IMR-90 (cell line): ENCODE data around the gene SPANXN3. TPM values are rescaled to one million over a fixed set of nuclear protein-coding genes. Genes with fewer than 3 reads are reported as not detected.

Experiments used
- ATAC-seq: fragments of 200-7000 bp; cut with Tn5 transposase; 2 replicates; pipeline ENCODE4 v1.9.1; 2020; ENCODE audit warnings: low read depth, mild to moderate bottlenecking, moderate library complexity
- BruUV-seq: library from RNA; stranded (reverse); fragments of 400-500 nt; replicated peaks from 2 replicates; lab custom pipeline; 2021; lab: Mats Ljungman, UMichigan
- CTCF ChIA-PET: fragments of 300-600 bp; formaldehyde crosslinking; extraction: SDS; loops from one replicate; lab custom pipeline; 2021; ENCODE audit warnings: antibody characterized with exemption; lab: Yijun Ruan, JAX
- POLR2A ChIA-PET: fragments of 300-600 bp; sonication (Branson Sonifier 250); formaldehyde crosslinking; loops from one replicate; lab custom pipeline; 2022; ENCODE audit warnings: antibody characterized with exemption; ENCODE audit not compliant: unreplicated experiment; lab: Charles Lee
- DNase-seq: peaks from one replicate; pipeline ENCODE4 v3.0.0; 2013
- H2AFZ ChIP-seq: replicated peaks from 2 replicates; pipeline ENCODE3; 2013; ENCODE audit warnings: low read length, mild to moderate bottlenecking; ENCODE audit not compliant: poor library complexity
- H2AK5ac ChIP-seq: 2 replicates; pipeline ENCODE4 v1.6.1; 2013; ENCODE audit warnings: low read depth, low read length, inconsistent platforms
- H2AK9ac ChIP-seq: replicated peaks from 2 replicates; pipeline ENCODE3; 2013; ENCODE audit warnings: mild to moderate bottlenecking, low read depth, low read length, moderate library complexity; ENCODE audit not compliant: poor library complexity
- H2BK120ac ChIP-seq: 2 replicates; pipeline ENCODE4 v1.6.1; 2013; ENCODE audit warnings: low read depth, low read length, inconsistent platforms
- H2BK15ac ChIP-seq: 3 replicates; pipeline ENCODE4 v1.6.1; 2013; ENCODE audit warnings: low read depth, low read length, inconsistent platforms
- H2BK20ac ChIP-seq: 2 replicates; pipeline ENCODE4 v1.6.1; 2013; ENCODE audit warnings: low read depth, mild to moderate bottlenecking, inconsistent platforms, low read length, moderate library complexity
- H2BK5ac ChIP-seq: 2 replicates; pipeline ENCODE4 v1.6.1; 2013; ENCODE audit warnings: mild to moderate bottlenecking, low read depth, low read length, inconsistent platforms; ENCODE audit not compliant: poor library complexity, severe bottlenecking
- H3K14ac ChIP-seq: replicated peaks from 2 replicates; pipeline ENCODE4 v1.6.1; 2013; ENCODE audit warnings: low read depth, low read length, inconsistent platforms
- H3K18ac ChIP-seq: 2 replicates; pipeline ENCODE4 v1.6.1; 2013; ENCODE audit warnings: low read depth, low read length, control low read depth
- H3K23ac ChIP-seq: 2 replicates; pipeline ENCODE4 v1.6.1; 2013; ENCODE audit warnings: low read depth, low read length, inconsistent platforms
- H3K27ac ChIP-seq: 2 replicates; pipeline ENCODE4 v1.5.1; 2013; ENCODE audit warnings: mild to moderate bottlenecking, control low read depth, low read length; ENCODE audit not compliant: insufficient read depth
- H3K27me3 ChIP-seq: 2 replicates; pipeline ENCODE4 v1.6.1; 2013; ENCODE audit warnings: low read length; ENCODE audit not compliant: control insufficient read depth, insufficient read depth
- H3K36me3 ChIP-seq: 2 replicates; pipeline ENCODE4 v1.6.1; 2013; ENCODE audit warnings: low read length, mixed read lengths; ENCODE audit not compliant: control insufficient read depth, insufficient read depth
- H3K4ac ChIP-seq: 2 replicates; pipeline ENCODE4 v1.6.1; 2013; ENCODE audit warnings: low read depth, low read length, inconsistent platforms
- H3K4me1 ChIP-seq: 2 replicates; pipeline ENCODE4 v1.6.1; 2013; ENCODE audit warnings: low read length, mixed read lengths; ENCODE audit not compliant: control insufficient read depth, insufficient read depth
- H3K4me2 ChIP-seq: 2 replicates; pipeline ENCODE4 v1.6.1; 2013; ENCODE audit warnings: low read depth, mild to moderate bottlenecking, control low read depth, low read length, moderate library complexity
- H3K4me3 ChIP-seq: 2 replicates; pipeline ENCODE4 v1.5.1; 2013; ENCODE audit warnings: low read depth, mild to moderate bottlenecking, control low read depth, low read length, moderate library complexity; ENCODE audit not compliant: insufficient read depth
- H3K56ac ChIP-seq: 2 replicates; pipeline ENCODE4 v1.6.1; 2013; ENCODE audit warnings: low read length, inconsistent platforms; ENCODE audit not compliant: insufficient read depth; ENCODE audit errors: extremely low read depth
- H3K79me1 ChIP-seq, 2 experiments: 2 replicates each; pipeline ENCODE4 v1.6.1; 2013; ENCODE audit warnings: low read length in 2 of 2, inconsistent platforms in 1 of 2, low read depth in 1 of 2
- H3K9ac ChIP-seq: 2 replicates; pipeline ENCODE4 v1.6.1; 2013; ENCODE audit warnings: low read depth, low read length, control low read depth
- H3K9me1 ChIP-seq: 2 replicates; pipeline ENCODE4 v1.6.1; 2013; ENCODE audit warnings: low read length, inconsistent platforms; ENCODE audit not compliant: insufficient read depth
- H3K9me3 ChIP-seq: 2 replicates; pipeline ENCODE4 v1.6.1; 2013; ENCODE audit warnings: low read length; ENCODE audit not compliant: control insufficient read depth, insufficient read depth
- H4K20me1 ChIP-seq: 2 replicates; pipeline ENCODE4 v1.6.1; 2013; ENCODE audit warnings: low read length, inconsistent platforms; ENCODE audit not compliant: insufficient read depth
- H4K5ac ChIP-seq: 2 replicates; pipeline ENCODE4 v1.6.1; 2013; ENCODE audit warnings: mild to moderate bottlenecking, low read depth, low read length, control low read depth
- H4K8ac ChIP-seq, 2 experiments: 2 replicates each; pipeline ENCODE4 v1.6.1; 2013; ENCODE audit warnings: low read depth in 2 of 2, low read length in 2 of 2, control low read depth in 1 of 2, inconsistent platforms in 1 of 2
- H4K91ac ChIP-seq: 2 replicates; pipeline ENCODE4 v1.6.1; 2013; ENCODE audit warnings: low read depth, low read length, inconsistent platforms; ENCODE audit not compliant: insufficient read depth
- ELK1 ChIP-seq: fragments of 150-350 bp; IDR thresholded peaks from 2 replicates; pipeline ENCODE4 v1.6.1; 2016; ENCODE audit warnings: low read depth, mild to moderate bottlenecking, low read length, moderate library complexity, borderline replicate concordance
- WGBS, 2 experiments: methylation state at CpG; one replicate each; pipeline versions ENCODE4 v1.1.5 to v1.1.7; 2013; ENCODE audit warnings: missing lambda C conversion rate in 2 of 2; ENCODE audit not compliant: insufficient read length in 1 of 2; ENCODE audit errors: extremely low coverage in 2 of 2; 5-methylcytosine and 5-hydroxymethylcytosine counted together
- dilution Hi-C: fragments of 300-500 bp; cut with HindIII; formaldehyde crosslinking; loops from one replicate; pipeline ENCODE4 v1.14.3; 2018; ENCODE audit warnings: low sequenced_read_pairs; ENCODE audit not compliant: unreplicated experiment
- in situ Hi-C: fragments of 300-500 bp; cut with MboI; formaldehyde crosslinking; loops from 3 replicates; pipeline ENCODE4 v1.14.3; 2019; ENCODE audit warnings: low sequenced_read_pairs, inconsistent platforms, mixed read lengths
- intact Hi-C: fragments of 100-400 bp; cut with micrococcal nuclease; formaldehyde crosslinking; loops from 2 replicates; pipeline ENCODE4 v1.10.0; 2022
- polyA plus RNA-seq, 3 experiments: library from polyadenylated mRNA; depleted of rRNA; stranded (reverse); fragments of >200 nt; gene quantifications; 2 replicates each; pipeline ENCODE4 v1.2.3, GENCODE V29; 2012; ENCODE audit warnings: low replicate concordance in 1 of 3
- total RNA-seq: library from RNA; depleted of rRNA; stranded (reverse); fragments of >200 nt; gene quantifications from 2 replicates; pipeline ENCODE4 v1.2.3, GENCODE V29; 2012

The SPANXN3 gene
- total and polyA plus RNA-seq, 2 of the 4 experiments (the other 2 are of a cell fraction), result not detected

DNA sequence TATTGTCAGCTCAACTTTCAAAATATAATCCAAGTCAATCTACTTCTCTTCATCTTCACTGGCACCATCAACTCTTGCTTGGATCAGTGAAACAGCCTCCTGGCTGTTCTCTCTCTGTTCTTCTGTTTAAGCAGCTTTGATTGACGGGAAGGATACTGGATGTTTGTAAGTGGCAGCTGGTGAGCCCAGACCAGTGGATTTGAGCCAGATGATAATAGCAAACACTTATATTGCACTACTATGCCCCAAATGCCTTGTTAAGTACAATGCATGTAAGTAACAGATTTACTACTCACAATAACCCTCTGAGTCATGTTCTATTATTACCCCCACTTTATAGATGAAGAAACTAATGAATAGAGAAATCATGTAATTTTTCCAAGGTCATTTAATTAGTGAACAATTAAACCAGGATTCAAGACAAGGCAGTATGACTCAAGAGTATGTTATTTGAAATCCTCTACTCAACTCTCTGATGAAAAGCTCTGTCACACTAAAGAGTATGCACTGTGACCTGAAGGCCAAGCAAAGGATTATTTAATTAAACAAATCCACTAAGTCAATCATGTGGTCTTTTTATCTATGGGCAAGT, 44.8 kb downstream of the SPANXN3 start:
- WGBS, 2 experiments, result no CpG with 5 or more reads among the region's 1 CpG
- no peak for ATAC-seq
- Histone ChIP-seq H3K9ac (no peak overlapping the region), H3K27me3 (no peaks in the 10 kb centered on the region), H2BK20ac (no peak overlapping the region), H3K4me2 (no peak overlapping the region), H2BK15ac (no peak overlapping the region), H4K20me1 (no peaks in the 10 kb centered on the region), H3K4me1 (no peaks in the 10 kb centered on the region), H2AK5ac (no peak overlapping the region), H3K79me1 (no peaks in the 10 kb centered on the region), H3K14ac (no peak overlapping the region), H4K5ac (no peak overlapping the region), H4K91ac (no peak overlapping the region), H3K18ac (no peak overlapping the region), H3K56ac (no peak overlapping the region), H3K9me3 (no peaks in the 10 kb centered on the region), H4K8ac (no peak overlapping the region), H3K23ac (no peak overlapping the region), H3K4me3 (no peak overlapping the region), H3K9me1 (no peaks in the 10 kb centered on the region), H2AFZ (no peak overlapping the region), H2BK5ac (no peak overlapping the region), H3K36me3 (no peaks in the 10 kb centered on the region), H3K27ac (no peak overlapping the region), H2BK120ac (no peak overlapping the region), H3K4ac (no peak overlapping the region), H2AK9ac (no peak overlapping the region)
- intact Hi-C loops, result no loop called here
- no peak for DNase-seq
- CTCF ChIA-PET, result no interaction called here
- no peak for TF ChIP-seq ELK1
- BruUV-seq, result no TSS peak
- in situ Hi-C loops, result no loop called here
- POLR2A ChIA-PET, result no interaction called here
- dilution Hi-C loops, result no loop called here
